GM19395 (cell line): Measurements from ENCODE around the gene PTTG1IP.

Source experiments
- ATAC-seq: cut with Tn5 transposase; IDR thresholded peaks from one replicate; pipeline ENCODE4 v1.9.1; 2021; ENCODE audit warnings: mild to moderate bottlenecking, moderate library complexity; ENCODE audit not compliant: unreplicated experiment

The PTTG1IP gene

DNA sequence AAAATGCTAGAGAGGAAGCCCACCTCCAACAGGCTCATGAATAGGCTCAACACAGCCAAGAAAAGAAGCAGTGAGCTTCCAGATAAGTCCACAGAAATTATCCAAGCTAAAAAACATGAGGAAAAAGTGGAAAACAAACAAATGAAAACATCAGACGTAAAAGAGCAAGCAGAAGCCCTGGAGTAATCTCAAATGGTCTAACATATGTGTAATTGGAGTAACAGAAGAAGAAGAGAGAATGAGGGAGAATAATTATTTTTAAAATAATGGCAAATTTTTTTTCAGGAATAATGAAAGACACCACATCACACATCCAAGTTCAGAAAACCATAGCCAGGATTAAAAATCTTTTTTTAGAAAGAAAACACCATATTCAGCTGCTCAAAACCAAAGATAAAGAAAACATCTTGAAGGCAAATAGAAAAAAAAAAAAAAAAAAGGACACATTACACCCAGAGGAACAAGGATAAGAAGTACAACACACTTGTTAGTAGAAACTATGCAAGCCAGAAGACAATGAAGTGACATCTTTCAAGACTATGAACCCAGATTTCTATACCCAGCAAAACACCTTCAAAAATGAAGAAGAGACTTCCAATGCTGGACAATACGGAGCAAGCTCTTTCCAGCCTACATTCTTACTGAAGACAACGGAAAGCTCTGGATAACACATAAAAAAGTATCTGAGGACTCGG is 45.0 kb downstream of the PTTG1IP start:
- ATAC-seq: no peak

DNA sequence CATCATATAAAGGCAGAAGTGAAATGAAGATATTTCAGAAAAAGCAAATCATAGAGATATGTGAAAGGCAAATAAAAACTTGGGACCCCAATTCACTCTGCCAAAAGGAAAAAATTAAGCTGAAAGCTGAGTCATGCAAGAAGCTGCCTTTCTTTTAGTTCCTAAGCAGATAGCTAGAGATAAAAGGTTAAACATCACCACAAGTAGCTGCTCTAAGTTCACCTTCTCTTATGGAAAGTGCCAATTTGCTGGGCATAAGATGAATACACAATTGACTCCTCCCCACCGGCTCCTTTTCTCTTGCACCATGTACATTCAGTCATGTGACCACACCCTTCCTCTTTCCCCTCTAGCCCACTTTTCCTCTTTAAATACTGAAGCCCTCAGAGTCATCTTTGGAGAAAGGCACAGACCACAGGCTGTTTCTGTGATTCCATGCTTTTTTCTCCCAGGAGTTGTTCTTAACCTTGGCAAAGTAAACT is 50.3 kb downstream of the PTTG1IP start:
- no peak for ATAC-seq

DNA sequence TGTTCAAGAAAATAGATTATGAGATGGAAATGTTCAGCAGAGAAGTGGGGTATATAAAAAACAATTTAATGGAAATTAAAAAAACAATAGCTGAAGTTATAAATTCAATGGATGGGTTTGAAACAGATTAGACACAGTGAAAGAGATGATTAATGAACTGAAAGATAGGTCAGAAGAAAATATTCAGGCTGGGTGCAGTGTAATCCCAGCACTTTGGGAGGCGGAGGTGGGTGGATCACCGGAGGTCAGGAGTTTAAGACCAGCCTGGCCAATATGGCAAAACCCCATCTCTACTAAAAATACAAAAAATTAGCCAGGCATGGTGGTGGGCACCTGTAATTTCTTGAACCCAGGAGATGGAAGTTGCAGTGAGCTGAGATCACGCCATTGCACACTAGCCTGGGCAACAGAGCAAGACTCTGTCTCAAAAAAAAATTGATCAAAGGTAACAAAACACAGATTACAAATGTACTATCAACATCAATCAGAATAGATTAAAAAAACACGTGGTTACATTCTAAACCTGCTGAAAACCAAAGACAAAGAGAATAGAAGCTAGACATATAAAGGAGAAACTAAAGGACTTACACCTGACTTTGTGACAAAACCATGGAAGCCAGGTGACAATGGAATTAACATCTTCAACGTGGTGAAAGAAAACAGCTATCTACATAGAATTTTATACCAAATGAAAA is 50.9 kb downstream of the PTTG1IP start:
- ATAC-seq: no peak

DNA sequence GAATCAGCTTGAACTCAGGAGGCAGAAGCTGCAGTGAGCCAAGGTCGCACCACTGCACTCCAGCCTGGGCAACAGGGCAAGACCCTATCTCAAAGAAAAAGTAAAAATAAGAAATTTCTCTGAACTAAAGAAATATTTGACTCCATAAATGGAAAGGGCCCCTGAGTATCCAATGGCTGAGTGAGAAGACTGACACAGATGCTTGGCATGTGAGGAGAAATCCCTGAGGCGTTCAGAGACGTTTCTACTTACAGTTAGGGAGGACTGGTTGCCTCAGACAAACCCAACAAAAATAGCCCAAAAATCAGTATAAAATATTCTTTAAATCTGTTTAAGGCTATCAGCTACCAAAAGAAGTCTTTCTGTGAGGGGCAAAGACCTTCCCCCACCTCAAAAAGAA is 52.6 kb downstream of the PTTG1IP start:
- ATAC-seq: no peak

DNA sequence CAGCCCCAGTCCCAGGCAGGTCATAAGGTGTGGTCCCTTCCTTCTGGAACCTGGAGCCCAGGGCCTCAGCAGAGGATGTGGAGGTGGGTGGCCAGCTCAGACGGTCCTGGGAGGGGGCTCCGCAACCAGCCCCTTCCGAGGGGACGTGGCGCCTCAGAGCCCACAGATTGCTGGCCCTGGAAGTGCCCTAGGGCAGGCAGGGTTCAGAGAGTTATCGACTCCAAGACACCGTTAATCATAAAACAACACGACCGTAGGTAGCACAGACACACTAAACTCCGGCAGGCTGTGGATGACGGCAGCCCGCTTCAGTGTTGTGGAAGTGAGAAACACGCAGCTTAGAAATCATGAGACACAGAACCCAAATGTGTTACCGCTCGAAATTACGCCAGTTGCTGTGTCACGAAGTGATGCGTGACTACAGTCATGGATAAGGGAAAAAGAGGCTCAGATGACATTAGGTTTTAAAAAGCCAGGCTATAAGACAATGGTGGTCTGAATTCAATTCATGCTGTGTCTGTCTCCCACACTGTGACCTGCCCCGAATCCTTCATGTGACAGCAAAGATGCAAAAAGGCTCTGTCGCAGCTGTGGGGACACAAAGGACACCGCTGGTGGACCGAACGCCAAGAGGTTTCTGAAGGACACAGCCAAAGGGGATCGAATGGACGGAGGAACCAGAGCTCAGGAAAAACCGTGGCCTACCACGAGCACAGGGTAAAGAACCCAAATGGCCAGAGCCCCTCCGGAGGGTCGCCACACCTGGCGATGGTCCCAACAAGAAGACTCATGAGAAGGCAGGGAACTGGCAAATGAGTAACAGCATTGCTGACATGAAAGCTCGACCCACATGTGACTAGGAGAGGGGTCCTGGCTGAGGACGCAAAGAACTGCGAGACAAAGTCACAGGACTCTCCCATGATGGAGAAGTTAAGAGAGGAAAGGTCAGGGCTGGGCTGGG is 53.9 kb downstream of the PTTG1IP start:
- ATAC-seq: no peak

DNA sequence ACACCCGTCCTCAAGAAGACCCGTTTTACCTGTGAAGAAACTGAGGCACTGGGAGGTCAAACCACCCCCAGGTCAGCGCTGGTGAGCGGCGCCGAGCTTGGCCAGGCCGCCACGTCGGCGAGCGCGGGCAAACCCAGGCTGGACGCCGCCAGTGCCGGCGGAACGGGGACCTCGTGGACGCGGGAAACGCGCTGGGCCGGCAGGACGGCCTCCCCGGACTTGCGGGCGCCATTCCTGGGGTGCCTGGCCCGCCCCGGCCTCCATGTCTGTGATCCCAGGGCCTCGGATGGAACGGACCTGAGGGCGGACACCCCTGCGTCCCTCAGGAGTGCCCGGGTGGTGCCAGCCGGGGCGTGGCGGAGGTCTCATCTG is 54.9 kb downstream of the PTTG1IP start:
- ATAC-seq: no peak

DNA sequence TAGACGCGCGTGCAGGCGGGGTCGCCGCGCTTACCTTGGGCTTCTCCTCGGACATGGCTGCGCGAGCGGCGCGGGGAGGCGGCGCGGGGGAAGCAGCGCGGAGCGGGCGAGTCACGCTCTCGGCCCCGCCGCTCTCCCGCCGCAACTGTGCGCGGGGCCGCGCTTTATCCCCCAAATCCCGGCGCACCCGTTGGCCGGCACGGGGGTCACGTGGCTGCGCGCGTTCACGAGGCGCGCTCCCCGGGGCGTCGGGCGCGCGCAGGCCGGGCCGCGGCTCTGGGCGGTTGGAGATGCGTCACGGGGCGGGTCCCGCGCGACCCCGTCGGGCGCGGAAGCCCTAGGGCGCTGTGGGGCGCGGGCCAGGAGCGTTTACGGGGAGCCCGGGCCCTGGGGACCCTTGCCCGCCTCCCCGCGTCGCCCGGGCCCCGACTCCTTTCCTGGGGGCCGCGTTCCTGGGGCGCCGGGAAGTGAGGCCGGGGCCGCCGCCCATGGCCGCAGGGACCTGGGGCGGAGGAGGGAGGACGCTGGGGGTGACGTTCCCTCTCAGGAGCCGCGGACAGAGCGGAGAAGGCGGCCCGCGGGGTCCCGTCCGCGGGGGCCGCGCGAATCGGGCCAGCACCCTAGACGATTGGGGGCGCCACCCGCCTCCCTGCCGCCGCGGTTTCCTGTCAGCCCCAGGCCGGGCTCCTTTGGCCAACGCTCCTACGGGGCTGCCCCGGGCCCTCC is 55.4 kb downstream of the PTTG1IP start, which contains the start of gene SUMO3:
Gene SUMO3, minus strand, starts transcription at position 149 of the 726 bp plus-strand sequence. Its CDS starts 94 bp downstream, at position 55.
- ATAC-seq: peak; percentile 55

DNA sequence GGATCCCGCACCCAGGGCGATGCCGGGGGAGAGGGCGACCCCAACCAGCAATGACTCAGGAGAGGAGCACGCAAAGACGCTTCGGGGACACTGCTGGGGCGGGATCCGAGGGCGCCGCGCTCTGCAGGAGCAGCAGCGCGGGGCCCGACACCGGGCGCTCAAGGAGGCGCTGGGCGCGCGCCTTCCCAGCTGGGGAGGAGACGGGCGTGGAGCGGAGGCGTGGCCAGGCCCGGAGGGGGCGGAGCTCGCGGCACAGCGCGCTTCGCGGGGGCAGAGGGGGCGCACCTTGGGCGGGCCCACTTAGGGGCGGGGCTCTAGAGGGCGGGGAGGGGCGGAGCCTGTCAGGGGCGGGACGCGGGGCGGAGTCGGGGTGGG is 56.0 kb downstream of the PTTG1IP start:
- ATAC-seq: peak; percentile 75

DNA sequence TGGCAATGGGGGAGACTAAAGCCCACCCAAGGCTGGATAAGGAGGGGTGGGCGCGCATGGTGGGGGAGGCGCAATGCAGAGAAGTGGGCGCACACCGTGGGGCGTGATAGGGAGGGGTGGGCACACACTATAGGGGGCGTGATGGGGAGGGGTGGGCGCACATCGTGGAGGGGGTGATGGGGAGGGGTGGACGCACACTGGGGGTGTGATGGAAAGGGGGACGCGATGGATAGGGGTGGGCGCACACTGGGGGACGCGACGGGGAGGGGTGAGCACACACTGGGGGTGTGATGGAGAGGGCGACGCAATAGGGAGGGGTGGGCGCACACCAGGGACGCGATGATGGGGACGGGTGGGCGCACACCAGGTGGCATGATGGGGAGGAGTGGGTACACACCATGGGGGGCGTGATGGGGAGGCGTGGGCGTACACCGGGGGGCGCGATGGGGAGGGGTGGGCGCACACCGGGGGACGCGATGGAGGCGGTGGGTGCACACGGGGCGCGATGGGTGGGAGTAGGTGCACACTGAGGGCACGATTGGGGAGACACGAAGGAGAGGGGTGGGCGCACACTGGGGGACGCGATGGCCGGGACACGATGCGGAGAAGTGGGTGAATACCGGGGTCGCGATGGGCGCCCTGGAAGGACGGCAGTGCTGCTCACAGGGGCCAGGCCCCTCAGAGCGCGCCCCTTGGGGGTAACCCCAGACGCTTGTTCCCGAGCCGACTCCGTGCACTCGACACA is 56.6 kb downstream of the PTTG1IP start:
- ATAC-seq: peak; percentile 16

DNA sequence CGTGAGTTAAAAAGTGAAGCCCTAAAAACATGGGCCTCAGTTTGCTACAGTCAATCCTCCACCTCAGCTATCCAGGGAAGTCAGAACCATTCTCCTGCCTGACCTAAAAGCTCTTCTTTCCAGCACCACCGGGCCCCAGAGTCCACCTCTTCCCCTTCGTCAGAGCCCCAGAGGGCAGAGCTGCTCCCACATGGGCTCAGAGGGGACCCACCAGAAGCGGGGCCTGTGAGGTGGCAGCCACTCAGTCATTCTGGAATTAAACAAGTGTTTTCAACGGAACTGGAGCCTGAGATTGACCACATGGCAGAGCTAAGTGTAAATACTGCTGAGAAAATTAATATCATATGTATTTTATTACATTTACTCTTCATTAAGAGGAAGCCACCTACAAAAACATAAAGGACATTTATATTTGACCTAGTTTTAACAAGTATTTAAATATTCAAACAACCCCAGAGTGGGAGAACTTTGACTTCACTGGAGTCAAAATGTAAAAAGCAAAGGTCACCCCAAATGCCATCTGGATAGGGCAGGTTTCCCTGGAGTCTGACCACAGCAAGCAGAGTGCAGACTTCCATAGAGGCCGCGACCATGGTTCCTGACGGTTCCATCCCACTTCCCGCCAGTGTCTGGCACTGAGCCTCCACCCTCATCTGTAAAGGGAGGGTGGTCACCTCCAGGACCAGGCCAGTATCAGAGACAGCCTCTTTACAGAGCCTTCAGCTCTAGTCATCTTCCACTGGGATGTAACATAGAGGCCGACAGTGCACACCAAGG is 57.5 kb downstream of the PTTG1IP start:
- ATAC-seq: no peak

DNA sequence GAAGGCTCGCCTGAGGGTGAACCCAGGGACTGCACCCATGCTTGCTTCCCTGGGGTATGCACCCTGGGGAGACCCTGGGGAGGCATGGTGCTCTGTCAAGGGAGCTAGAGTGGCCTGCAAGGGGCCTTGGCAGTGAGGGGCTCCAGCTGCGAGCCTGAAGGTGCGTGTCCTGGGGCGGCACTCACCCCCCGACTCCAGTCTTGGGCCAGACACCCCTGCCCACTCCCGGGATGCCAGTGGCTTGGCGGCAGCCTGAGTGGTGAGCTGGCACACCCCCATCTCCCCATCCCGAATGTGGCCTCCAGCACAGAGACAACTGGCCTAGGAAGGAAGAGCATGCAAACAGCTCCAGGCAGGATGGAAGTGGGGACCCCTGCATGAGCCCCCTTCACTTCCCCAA is 58.3 kb downstream of the PTTG1IP start:
- no peak for ATAC-seq

DNA sequence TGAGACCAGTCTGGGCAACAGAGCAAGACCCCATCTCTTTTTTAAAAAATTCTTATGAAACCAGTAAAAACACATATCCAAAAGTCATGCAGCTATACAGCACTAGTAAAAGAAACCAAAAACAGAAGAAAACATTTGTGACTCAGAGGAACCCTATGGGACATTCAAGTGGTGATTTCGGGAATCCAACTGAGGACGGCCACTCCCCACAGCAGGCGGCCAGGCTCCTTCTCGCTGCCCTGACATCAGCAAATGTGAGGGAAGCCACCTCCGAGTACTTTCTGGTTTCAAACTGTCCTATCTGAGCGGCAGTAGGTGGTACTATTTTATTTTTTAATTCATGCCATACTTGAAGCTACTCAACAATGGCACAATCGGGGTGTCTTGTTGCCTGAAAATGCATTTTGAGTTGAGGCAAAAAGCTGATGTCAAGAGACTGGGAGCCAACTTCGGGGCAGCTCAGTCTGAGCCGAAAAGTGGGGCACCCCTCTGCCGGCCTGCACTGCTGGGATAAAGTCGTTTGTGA is 58.9 kb downstream of the PTTG1IP start:
- no peak for ATAC-seq

DNA sequence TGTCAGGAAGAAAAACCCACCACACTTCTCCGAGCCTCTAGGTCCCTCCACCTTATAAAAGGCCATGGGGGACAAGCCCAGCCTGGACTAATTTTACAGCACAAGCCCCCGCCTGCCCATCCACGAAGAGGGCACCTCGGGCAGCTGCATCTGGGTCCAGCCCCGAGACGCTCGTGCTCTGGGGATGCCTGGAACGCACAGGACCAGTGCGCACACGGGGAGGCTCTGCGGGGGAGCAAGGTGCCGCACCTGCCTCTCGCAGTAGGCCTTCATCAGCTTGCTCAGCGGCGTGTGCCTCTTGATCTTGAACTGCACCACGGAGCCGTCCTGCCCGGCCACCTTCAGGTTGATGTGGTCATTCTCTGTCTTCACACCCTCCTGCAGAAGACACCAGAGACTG is 59.8 kb downstream of the PTTG1IP start:
- no peak for ATAC-seq

DNA sequence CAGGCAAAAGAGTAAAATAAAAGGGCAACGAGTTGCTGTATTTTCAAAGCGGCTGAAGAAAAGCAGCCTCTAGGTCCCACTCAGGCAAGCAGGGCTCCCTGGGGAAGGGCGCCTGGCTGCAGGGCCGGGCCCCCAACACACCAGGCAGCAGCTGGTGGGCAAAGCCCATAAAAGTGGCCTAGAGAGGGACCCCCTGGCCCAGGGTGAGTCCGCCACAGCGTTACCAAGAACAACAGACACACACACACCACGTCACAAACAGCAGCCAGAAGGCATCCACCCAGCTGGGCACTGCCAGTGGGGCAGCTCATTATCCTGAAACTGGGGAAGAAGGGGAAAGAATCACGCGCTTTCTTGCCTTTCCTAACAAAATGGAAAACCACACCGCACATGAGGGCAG is 60.3 kb downstream of the PTTG1IP start:
- ATAC-seq: no peak

DNA sequence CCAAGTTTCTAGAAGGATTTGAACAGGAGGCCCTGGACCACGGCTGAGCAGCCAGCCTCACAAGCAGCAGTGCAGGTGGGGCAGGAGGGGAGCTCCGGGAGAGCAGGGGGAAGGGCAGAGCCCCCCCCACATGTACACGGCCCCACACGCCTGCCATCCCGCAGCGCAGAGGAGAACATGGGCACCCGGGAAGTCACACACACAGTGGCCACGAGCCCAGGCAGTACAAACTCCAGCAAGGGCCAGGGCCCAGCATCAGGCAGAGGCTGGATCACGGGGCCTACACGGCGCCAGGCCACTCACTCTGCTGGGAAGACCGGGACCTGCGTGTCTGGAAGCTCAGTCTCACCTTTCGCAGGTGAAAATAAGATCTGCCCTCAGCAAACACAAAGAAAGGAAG is 60.9 kb downstream of the PTTG1IP start:
- ATAC-seq: no peak

DNA sequence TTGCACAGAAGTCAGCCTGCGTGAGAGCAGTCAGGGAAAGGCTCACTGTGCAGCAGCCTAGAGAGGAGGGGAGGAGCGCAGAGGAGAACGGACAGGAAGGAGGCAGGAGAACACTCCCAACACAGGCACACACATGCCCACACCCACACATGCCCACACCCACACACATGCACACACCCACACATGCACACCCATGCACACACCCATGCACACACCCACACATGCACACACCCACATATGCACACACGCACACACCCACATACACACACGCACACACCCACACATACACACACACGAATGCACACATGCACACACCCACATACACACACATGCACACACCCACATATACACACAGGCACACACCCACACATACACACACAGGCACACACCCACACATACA is 62.7 kb downstream of the PTTG1IP start:
- no peak for ATAC-seq

DNA sequence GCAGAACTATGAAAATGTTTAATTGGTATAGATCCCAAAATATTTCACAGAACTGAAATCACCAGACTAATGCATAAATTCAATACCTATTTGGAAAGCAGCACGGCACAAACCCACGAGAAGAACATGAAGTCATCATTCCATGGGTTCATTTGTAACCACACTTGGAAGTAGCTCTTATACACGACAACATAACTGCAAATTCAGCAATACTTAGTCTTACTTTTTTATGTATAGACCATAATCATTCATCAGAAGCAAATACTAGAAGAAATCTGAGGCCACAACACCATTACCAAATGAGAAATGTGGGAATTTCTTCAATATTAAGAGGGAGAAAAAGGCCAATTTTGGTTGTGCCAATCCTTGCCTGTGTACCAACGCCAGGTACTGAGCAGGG is 67.6 kb downstream of the PTTG1IP start:
- no peak for ATAC-seq

DNA sequence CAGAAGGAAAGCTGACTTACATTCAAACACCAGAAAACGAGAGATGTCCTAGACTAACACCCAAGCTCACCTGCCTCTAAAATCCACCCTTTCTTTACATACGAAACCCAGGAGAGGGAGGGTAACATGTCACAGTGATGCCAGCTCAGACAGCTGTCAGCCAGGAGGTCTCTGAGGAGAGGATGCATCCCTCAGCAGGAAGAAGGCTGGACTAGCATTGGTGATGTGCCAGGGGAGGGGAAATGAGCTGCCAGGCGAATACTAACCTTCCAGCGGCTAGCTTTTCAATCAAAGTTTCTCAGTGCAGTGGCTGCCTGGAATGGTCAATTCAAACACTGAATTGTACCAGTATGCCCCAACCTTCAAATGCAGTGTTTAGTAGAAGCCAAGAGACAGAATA is 68.3 kb downstream of the PTTG1IP start:
- ATAC-seq: no peak

DNA sequence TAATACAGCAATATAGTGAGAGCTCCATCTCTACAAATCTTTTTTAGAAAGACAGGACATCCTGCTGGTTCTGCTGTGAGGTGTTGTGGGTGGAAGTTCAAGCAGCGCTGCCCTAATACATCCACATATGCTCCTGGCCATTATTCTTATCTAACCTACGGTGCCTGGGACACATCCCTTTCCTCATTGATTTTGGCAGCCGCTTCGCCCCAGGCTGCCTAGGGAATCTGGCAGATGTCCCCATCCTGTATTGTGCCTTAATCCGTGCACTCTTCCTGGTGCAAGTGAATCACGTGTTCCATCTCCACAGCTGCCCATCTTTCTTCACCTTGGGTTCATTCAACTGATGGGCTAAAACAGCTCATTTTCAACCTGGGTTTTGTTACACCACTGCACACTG is 68.7 kb downstream of the PTTG1IP start:
- ATAC-seq: no peak
